Psoas muscle (tissue), 8 donors: ENCODE results near the gene RBBP6. TPM values are rescaled to one million over a fixed set of nuclear protein-coding genes. Genes with fewer than 3 reads are reported as not detected.

Experiments
- ATAC-seq, 4 donors: fragments of 200-7000 bp; cut with Tn5 transposase; one replicate each; pipeline ENCODE4 v1.9.1; 2020; ENCODE audit warnings: moderate library complexity in 3 of 4, mild to moderate bottlenecking in 2 of 4
- DNase-seq, 2 donors: peaks; one replicate each; pipeline ENCODE4 v3.0.0-alpha.2; 2020
- H3K27ac ChIP-seq: fragments of 200-600 bp; one replicate; pipeline ENCODE4 v1.8.0; 2022
- H3K27me3 ChIP-seq, 3 donors: fragments of 200-600 bp in 1 of 3; one replicate each; pipeline versions ENCODE4 v1.6.1 to v1.8.0; 2013 to 2022; ENCODE audit warnings: low read length in 2 of 3, mild to moderate bottlenecking in 2 of 3, moderate library complexity in 1 of 3; ENCODE audit not compliant: insufficient read depth in 3 of 3
- H3K36me3 ChIP-seq, 2 donors: fragments of 200-600 bp in 1 of 2; one replicate each; pipeline versions ENCODE4 v1.6.1 to v1.8.0; 2013 to 2022; ENCODE audit warnings: low read depth in 1 of 2, mild to moderate bottlenecking in 1 of 2, moderate library complexity in 1 of 2; ENCODE audit not compliant: insufficient read depth in 1 of 2
- H3K4me1 ChIP-seq: fragments of 200-600 bp; one replicate; pipeline ENCODE4 v1.8.0; 2022
- H3K4me3 ChIP-seq: fragments of 200-600 bp; one replicate; pipeline ENCODE4 v1.8.0; 2022; ENCODE audit warnings: mild to moderate bottlenecking
- H3K9me3 ChIP-seq: fragments of 200-600 bp; one replicate; pipeline ENCODE4 v1.8.0; 2022
- CTCF ChIP-seq: fragments of 200-600 bp; IDR thresholded peaks from one replicate; pipeline ENCODE4 v1.8.0; 2022; ENCODE audit warnings: antibody characterized with exemption
- WGBS, 3 donors: extraction: QIAGEN DNeasy Blood & Tissue Kit; methylation state at CpG; one replicate each; pipeline versions ENCODE4 v1.1.6 to v1.1.7; 2013; 5-methylcytosine and 5-hydroxymethylcytosine counted together
- intact Hi-C, 2 donors: fragments of 100-400 bp; cut with DNase I; formaldehyde crosslinking; loops; one replicate each; pipeline versions ENCODE4 v1.11.0 to v1.14.2; 2022
- polyA plus RNA-seq, 3 donors: library from polyadenylated mRNA; stranded (reverse); fragments of 200-250 nt; gene quantifications; one replicate each; pipeline ENCODE4 v1.2.3, GENCODE V29; 2013
- total RNA-seq, 4 donors: library from RNA; stranded (reverse); fragmentation: NEBNext Ultra II Directional in 2 of 4; extraction: Animal tissue kit (Norgen Biotek cat#: 25700) in 2 of 4; gene quantifications; one replicate each; pipeline versions ENCODE4 v1.2.1 to v1.2.4, GENCODE V29; 2021 to 2023
- donor health status: healthy with polysubstance abuse.
- donor health status: DM: no; HTN: no; CAD: no; lungs with moderate emphysema.
- donor health status: Bipolar disorder and iron deficiency.
- donor health status: healthy.
- donor health status: DM: yes; HTN: yes; CAD: no.
- donor health status: DM: no; HTN: no; CAD: no.
- donor health status: DM: no; HTN: no; CAD: no.
- donor health status: DM: yes; HTN: yes; CAD: no.

RBBP6 gene
- total and polyA plus RNA-seq, 7 donors: 11.7 to 30.7 (median 21.8) TPM

- no peak overlapping the region for H3K27ac ChIP-seq
- H3K9me3 ChIP-seq: no peaks in the 10 kb centered on the region
- H3K4me3 ChIP-seq: no peak overlapping the region
- TF ChIP-seq CTCF: no peak
- 65 to 84% (median 66%) methylated on average over 4 of the region's 4 CpGs for WGBS, 3 donors
- H3K27me3 ChIP-seq: no peaks in the 10 kb centered on the region
- intact Hi-C loops: loop anchor here in 1 of 2 donors (10.0 kb wide), 1 partner anchor 719 kb away; the partner anchor contains the start of gene ZKSCAN2
- ATAC-seq (no peak), DNase-seq (no peak)
- no peaks in the 10 kb centered on the region for H3K4me1 ChIP-seq
- no peaks in the 10 kb centered on the region for H3K36me3 ChIP-seq
These were observed 3.5 kb upstream of the RBBP6 start for GRCh38 chr16:24535827-24536226.

GRCh38 chr16:24536671-24537070 is 2.7 kb upstream of the RBBP6 start:
- Histone ChIP-seq H3K4me1 (no peaks in the 10 kb centered on the region), H3K4me3 (no peak overlapping the region), H3K9me3 (no peaks in the 10 kb centered on the region), H3K27ac (no peak overlapping the region), H3K36me3 (no peaks in the 10 kb centered on the region), H3K27me3 (no peaks in the 10 kb centered on the region)
- no peak for ATAC-seq
- no peak for TF ChIP-seq CTCF
- intact Hi-C loops: loop anchor here in 1 of 2 donors (10.0 kb wide), 1 partner anchor 718 kb away; the partner anchor contains the start of gene ZKSCAN2
- DNase-seq: no peak
- WGBS, 3 donors: 90 to 98% (median 96%) methylated on average over 5 of the region's 5 CpGs

GRCh38 chr16:24537474-24538337 is 1.7 kb upstream of the RBBP6 start:
- WGBS, 3 donors: 75 to 82% (median 77%) methylated on average over 16 of the region's 16 CpGs
- DNase-seq: no peak
- no peaks in the 10 kb centered on the region for H3K36me3 ChIP-seq
- H3K4me3 ChIP-seq: no peak overlapping the region
- TF ChIP-seq CTCF: no peak
- no peaks in the 10 kb centered on the region for H3K4me1 ChIP-seq
- intact Hi-C loops: loop anchor here in 1 of 2 donors (10.0 kb wide), 1 partner anchor 717 kb away; the partner anchor contains the start of gene ZKSCAN2
- no peak for ATAC-seq
- no peaks in the 10 kb centered on the region for H3K27me3 ChIP-seq
- no peak overlapping the region for H3K27ac ChIP-seq
- no peaks in the 10 kb centered on the region for H3K9me3 ChIP-seq

GRCh38 chr16:24538756-24539294 is 541 bp upstream of the RBBP6 start:
- H3K4me1 ChIP-seq: peaks cover 7% of the 10 kb centered on the region
- no peaks in the 10 kb centered on the region for H3K36me3 ChIP-seq
- WGBS, 3 donors: 14 to 17% (median 16%) methylated on average over 11 of the region's 11 CpGs
- ATAC-seq (peak; percentile 5 to 50 (median 40)), DNase-seq (peak in 1 of 2 donors; percentile 58)
- peak overlapping the region; percentile 100 for H3K27ac ChIP-seq
- intact Hi-C loops: loop anchor here in 1 of 2 donors (10.0 kb wide), 1 partner anchor 716 kb away; the partner anchor contains the start of gene ZKSCAN2
- no peak for TF ChIP-seq CTCF
- no peaks in the 10 kb centered on the region for H3K9me3 ChIP-seq
- H3K4me3 ChIP-seq: peak overlapping the region; percentile 98
- no peaks in the 10 kb centered on the region for H3K27me3 ChIP-seq
